ENCODE data around the gene IL1RAPL2. TPM values are rescaled to one million over a fixed set of nuclear protein-coding genes. Genes with fewer than 3 reads are reported as not detected.

Gene IL1RAPL2
- total RNA-seq, 1 experiment from 2014 or later = not detected

DNA sequence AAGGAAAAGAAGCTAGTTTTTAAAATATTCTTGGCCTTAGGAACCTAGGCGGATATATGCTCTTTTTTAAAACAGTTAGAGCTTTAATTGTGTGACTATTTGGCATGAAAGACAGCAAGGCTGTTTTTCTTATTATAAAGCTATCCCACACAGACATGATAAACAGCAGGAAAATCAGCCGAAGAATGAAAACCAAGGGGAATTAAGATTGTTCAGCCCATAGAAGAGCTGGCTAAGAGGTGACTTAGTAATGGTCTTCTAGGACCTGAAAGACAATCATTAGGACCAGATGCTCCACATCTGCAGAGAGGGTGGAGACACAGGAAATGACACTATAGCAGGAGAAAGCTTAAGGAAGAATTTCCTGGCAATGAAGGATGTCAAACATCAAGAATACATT lies 1085.0 kb downstream of the IL1RAPL2 start:
- POLR2A ChIA-PET = no interaction called here
- no TSS peak for BruUV-seq (replicated peaks)
- CTCF ChIA-PET = no interaction called here
- TF ChIP-seq, protein P1, sequence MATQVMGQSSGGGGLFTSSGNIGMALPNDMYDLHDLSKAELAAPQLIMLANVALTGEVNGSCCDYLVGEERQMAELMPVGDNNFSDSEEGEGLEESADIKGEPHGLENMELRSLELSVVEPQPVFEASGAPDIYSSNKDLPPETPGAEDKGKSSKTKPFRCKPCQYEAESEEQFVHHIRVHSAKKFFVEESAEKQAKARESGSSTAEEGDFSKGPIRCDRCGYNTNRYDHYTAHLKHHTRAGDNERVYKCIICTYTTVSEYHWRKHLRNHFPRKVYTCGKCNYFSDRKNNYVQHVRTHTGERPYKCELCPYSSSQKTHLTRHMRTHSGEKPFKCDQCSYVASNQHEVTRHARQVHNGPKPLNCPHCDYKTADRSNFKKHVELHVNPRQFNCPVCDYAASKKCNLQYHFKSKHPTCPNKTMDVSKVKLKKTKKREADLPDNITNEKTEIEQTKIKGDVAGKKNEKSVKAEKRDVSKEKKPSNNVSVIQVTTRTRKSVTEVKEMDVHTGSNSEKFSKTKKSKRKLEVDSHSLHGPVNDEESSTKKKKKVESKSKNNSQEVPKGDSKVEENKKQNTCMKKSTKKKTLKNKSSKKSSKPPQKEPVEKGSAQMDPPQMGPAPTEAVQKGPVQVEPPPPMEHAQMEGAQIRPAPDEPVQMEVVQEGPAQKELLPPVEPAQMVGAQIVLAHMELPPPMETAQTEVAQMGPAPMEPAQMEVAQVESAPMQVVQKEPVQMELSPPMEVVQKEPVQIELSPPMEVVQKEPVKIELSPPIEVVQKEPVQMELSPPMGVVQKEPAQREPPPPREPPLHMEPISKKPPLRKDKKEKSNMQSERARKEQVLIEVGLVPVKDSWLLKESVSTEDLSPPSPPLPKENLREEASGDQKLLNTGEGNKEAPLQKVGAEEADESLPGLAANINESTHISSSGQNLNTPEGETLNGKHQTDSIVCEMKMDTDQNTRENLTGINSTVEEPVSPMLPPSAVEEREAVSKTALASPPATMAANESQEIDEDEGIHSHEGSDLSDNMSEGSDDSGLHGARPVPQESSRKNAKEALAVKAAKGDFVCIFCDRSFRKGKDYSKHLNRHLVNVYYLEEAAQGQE (IDR thresholded peaks at IDR 0.05; ENCODE audit: insufficient read depth in 1 of 2, low read depth in 2 of 2, low read length in 1 of 2) = no peak
- no peak for TF ChIP-seq POLR2AphosphoS5 (IDR thresholded peaks at IDR 0.05; ENCODE audit: low read depth, low read length)
- no peak for TF ChIP-seq TCF7L2 (IDR thresholded peaks at IDR 0.05; ENCODE audit: low read depth, low read length)
- no peak for TF ChIP-seq SIN3A (IDR thresholded peaks at IDR 0.05; ENCODE audit: borderline replicate concordance, insufficient read depth, low read depth, low read length)
- TF ChIP-seq CTCF (IDR thresholded peaks at IDR 0.05) = no peak
- H3K27me3 ChIP-seq (ENCODE audit: control insufficient read depth, insufficient read depth, low read length) = no peaks in the 10 kb centered on the region
- no peak for ATAC-seq
- DNase-seq (ENCODE audit: low read depth, low spot score) = no peak
- H3K4me1 ChIP-seq (ENCODE audit: control insufficient read depth, insufficient read depth, low read length) = no peaks in the 10 kb centered on the region
- H3K9me3 ChIP-seq (ENCODE audit: control insufficient read depth, insufficient read depth, low read depth, low read length) = no peaks in the 10 kb centered on the region
- intact Hi-C loops (cut with micrococcal nuclease; ENCODE audit: unreplicated experiment) = no loop called here
- in situ Hi-C loops (cut with HindIII; ENCODE audit: low pct_unique_long_range_greater_than_20kb, low sequenced_read_pairs) = no loop called here
- no peaks in the 10 kb centered on the region for H3K36me3 ChIP-seq (ENCODE audit: control insufficient read depth, insufficient read depth, low read length)
- H3K4me3 ChIP-seq (ENCODE audit: low read depth in 2 of 2, low read length in 2 of 2) = no peak overlapping the region
- no peak overlapping the region for H3K27ac ChIP-seq (ENCODE audit: low read length)

- CTCF ChIA-PET = no interaction called here
- in situ Hi-C loops (cut with HindIII; ENCODE audit: low pct_unique_long_range_greater_than_20kb, low sequenced_read_pairs) (no loop called here), intact Hi-C loops (cut with micrococcal nuclease; ENCODE audit: unreplicated experiment) (no loop called here)
- POLR2A ChIA-PET = no interaction called here
- H3K4me1 ChIP-seq (ENCODE audit: control insufficient read depth, insufficient read depth, low read length) = no peaks in the 10 kb centered on the region
- no peaks in the 10 kb centered on the region for H3K27me3 ChIP-seq (ENCODE audit: control insufficient read depth, insufficient read depth, low read length)
- no TSS peak for BruUV-seq (replicated peaks)
- DNase-seq (ENCODE audit: low read depth, low spot score) (no peak), ATAC-seq (no peak)
- TF ChIP-seq CTCF (IDR thresholded peaks at IDR 0.05) = no peak
- TF ChIP-seq POLR2AphosphoS5 (IDR thresholded peaks at IDR 0.05; ENCODE audit: low read depth, low read length) = no peak
- TF ChIP-seq TCF7L2 (IDR thresholded peaks at IDR 0.05; ENCODE audit: low read depth, low read length) = no peak
- no peak for TF ChIP-seq SIN3A (IDR thresholded peaks at IDR 0.05; ENCODE audit: borderline replicate concordance, insufficient read depth, low read depth, low read length)
- TF ChIP-seq, protein P1 (IDR thresholded peaks at IDR 0.05; ENCODE audit: insufficient read depth in 1 of 2, low read depth in 2 of 2, low read length in 1 of 2) = no peak
- H3K36me3 ChIP-seq (ENCODE audit: control insufficient read depth, insufficient read depth, low read length) = no peaks in the 10 kb centered on the region
- H3K9me3 ChIP-seq (ENCODE audit: control insufficient read depth, insufficient read depth, low read depth, low read length) = no peaks in the 10 kb centered on the region
- H3K27ac ChIP-seq (ENCODE audit: low read length) = no peak overlapping the region
- no peak overlapping the region for H3K4me3 ChIP-seq (ENCODE audit: low read depth in 2 of 2, low read length in 2 of 2)
Measured at GRCh38 chrX:105653891-105654290, 1087.9 kb downstream of the IL1RAPL2 start.
